Stomach (tissue), 4 donors: ENCODE measurements around the gene BLTP3A.

Experiments
- POLR2A ChIP-seq, 4 donors: fragments of 450-650 bp; IDR thresholded peaks; one replicate each; pipeline ENCODE4 v1.6.1; 2016; ENCODE audit warnings: antibody characterized with exemption in 4 of 4, control low read depth in 2 of 4, mild to moderate bottlenecking in 1 of 4, moderate library complexity in 1 of 4
- POLR2AphosphoS5 ChIP-seq, 3 donors: sonication (generic); formaldehyde crosslinking; IDR thresholded peaks; one replicate each; pipeline ENCODE4 v1.6.1; 2016; ENCODE audit warnings: antibody characterized with exemption in 3 of 3
- TF ChIP-seq, protein P1 (sequence below), 7 experiments: fragments of 450-650 bp in 4 of 7; fragments of 200-600 bp in 3 of 7; sonication (generic) in 3 of 7; IDR thresholded peaks; one replicate each; pipeline ENCODE4 v1.5.1; 2016 to 2019; ENCODE audit warnings: antibody characterized with exemption in 7 of 7, control low read depth in 2 of 7, mild to moderate bottlenecking in 1 of 7

DNA sequence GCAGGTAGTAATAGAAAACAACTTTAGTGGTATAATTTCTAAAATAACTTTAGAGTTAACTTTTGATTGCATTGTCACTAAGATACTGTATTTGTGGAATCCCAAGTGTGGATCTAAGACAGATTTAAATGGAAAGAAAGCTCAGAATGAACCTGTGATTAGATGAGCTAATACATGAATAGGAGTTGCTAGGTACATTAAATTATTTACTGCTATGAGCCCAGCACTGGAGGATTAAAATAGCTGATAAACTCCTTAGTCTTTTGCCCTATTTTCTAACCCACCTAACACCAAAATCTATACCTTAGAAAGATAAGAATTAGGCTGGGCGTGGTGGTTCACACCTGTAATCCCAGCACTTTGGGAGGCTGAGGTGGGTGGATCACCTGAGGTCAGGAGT lies 23.7 kb upstream of the BLTP3A start:
- TF ChIP-seq POLR2AphosphoS5 (IDR thresholded peaks at IDR 0.05) (no peak), POLR2A (IDR thresholded peaks at IDR 0.05) (no peak)
- TF ChIP-seq, protein P1, sequence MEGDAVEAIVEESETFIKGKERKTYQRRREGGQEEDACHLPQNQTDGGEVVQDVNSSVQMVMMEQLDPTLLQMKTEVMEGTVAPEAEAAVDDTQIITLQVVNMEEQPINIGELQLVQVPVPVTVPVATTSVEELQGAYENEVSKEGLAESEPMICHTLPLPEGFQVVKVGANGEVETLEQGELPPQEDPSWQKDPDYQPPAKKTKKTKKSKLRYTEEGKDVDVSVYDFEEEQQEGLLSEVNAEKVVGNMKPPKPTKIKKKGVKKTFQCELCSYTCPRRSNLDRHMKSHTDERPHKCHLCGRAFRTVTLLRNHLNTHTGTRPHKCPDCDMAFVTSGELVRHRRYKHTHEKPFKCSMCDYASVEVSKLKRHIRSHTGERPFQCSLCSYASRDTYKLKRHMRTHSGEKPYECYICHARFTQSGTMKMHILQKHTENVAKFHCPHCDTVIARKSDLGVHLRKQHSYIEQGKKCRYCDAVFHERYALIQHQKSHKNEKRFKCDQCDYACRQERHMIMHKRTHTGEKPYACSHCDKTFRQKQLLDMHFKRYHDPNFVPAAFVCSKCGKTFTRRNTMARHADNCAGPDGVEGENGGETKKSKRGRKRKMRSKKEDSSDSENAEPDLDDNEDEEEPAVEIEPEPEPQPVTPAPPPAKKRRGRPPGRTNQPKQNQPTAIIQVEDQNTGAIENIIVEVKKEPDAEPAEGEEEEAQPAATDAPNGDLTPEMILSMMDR (IDR thresholded peaks at IDR 0.05) = no peak
